ENCODE data around the gene TPD52L1. TPM values are rescaled to one million over a fixed set of nuclear protein-coding genes. Genes with fewer than 3 reads are reported as not detected.

Gene TPD52L1
- total RNA-seq, 1 experiment from 2014 or later = 12.4 TPM

GRCh38 chr6:125217369-125217768 lies 63.8 kb downstream of the TPD52L1 start:
- Mint-ChIP-seq H3K27ac (no peak overlapping the region), H3K27me3 (ENCODE audit: low read depth) (no peaks in the 10 kb centered on the region; the same call in 1 of the 2 replicates), H3K4me1 (peaks cover 15% of the 10 kb centered on the region), H3K4me3 (no peak overlapping the region), H3K36me3 (no peaks in the 10 kb centered on the region), H3K9me3 (no peaks in the 10 kb centered on the region)
- TF ChIP-seq MYBL2 (CRISPR knock-in tag; IDR thresholded peaks at IDR 0.05) (no peak), ZMAT4 (CRISPR knock-in tag; IDR thresholded peaks at IDR 0.05) (no peak), CBFB (CRISPR knock-in tag; IDR thresholded peaks at IDR 0.05; ENCODE audit: low read depth) (no peak), MAX (CRISPR knock-in tag; IDR thresholded peaks at IDR 0.05) (no peak), E2F5 (CRISPR knock-in tag; IDR thresholded peaks at IDR 0.05) (no peak), FOXP1 (CRISPR knock-in tag; IDR thresholded peaks at IDR 0.05; ENCODE audit: borderline replicate concordance) (no peak), IRF2 (CRISPR knock-in tag; IDR thresholded peaks at IDR 0.05; ENCODE audit: borderline replicate concordance, low read depth) (no peak), ZNF121 (CRISPR knock-in tag; IDR thresholded peaks at IDR 0.05) (no peak), PRRX2 (CRISPR knock-in tag; IDR thresholded peaks at IDR 0.05) (no peak), NR2C2 (CRISPR knock-in tag; IDR thresholded peaks at IDR 0.05) (no peak), TEAD1 (CRISPR knock-in tag; IDR thresholded peaks at IDR 0.05) (no peak)
- ChIA-PET CTCF (no interaction called here), POLR2A (no interaction called here)
- no peak for DNase-seq (ENCODE audit: low spot score)
- no peak for ATAC-seq

GRCh38 chr6:125217992-125218391 lies 64.4 kb downstream of the TPD52L1 start:
- no peaks in the 10 kb centered on the region for H3K36me3 Mint-ChIP-seq
- ATAC-seq = no peak
- H3K4me1 Mint-ChIP-seq = peaks cover 15% of the 10 kb centered on the region
- no peak overlapping the region for H3K4me3 Mint-ChIP-seq
- POLR2A ChIA-PET = no interaction called here
- no peaks in the 10 kb centered on the region; the same call in 1 of the 2 replicates for H3K27me3 Mint-ChIP-seq (ENCODE audit: low read depth)
- no peak overlapping the region for H3K27ac Mint-ChIP-seq
- no peak for DNase-seq (ENCODE audit: low spot score)
- H3K9me3 Mint-ChIP-seq = no peaks in the 10 kb centered on the region
- CTCF ChIA-PET = no interaction called here
- no peak for TF ChIP-seq NFATC4 (CRISPR knock-in tag; IDR thresholded peaks at IDR 0.05)
- TF ChIP-seq ATF6 (CRISPR knock-in tag; IDR thresholded peaks at IDR 0.05) = no peak
- no peak for TF ChIP-seq KAT7 (CRISPR knock-in tag; IDR thresholded peaks at IDR 0.05; ENCODE audit: borderline replicate concordance)
- no peak for TF ChIP-seq ATF3 (CRISPR knock-in tag; conservative IDR thresholded peaks at IDR 0.05)
- TF ChIP-seq ZNF317 (CRISPR knock-in tag; IDR thresholded peaks at IDR 0.05; ENCODE audit: borderline replicate concordance, low read depth) = no peak
- TF ChIP-seq NFYB (CRISPR knock-in tag; conservative IDR thresholded peaks at IDR 0.05; ENCODE audit: low read depth) = no peak
- no peak for TF ChIP-seq HMGA2 (CRISPR knock-in tag; IDR thresholded peaks at IDR 0.05)
- TF ChIP-seq MLX (CRISPR knock-in tag; IDR thresholded peaks at IDR 0.05) = no peak
- no peak for TF ChIP-seq EMX1 (CRISPR knock-in tag; IDR thresholded peaks at IDR 0.05)

- H3K27me3 Mint-ChIP-seq (ENCODE audit: low read depth) = no peaks in the 10 kb centered on the region; the same call in 1 of the 2 replicates
- no peaks in the 10 kb centered on the region for H3K36me3 Mint-ChIP-seq
- no peak for DNase-seq (ENCODE audit: low spot score)
- no peaks in the 10 kb centered on the region for H3K9me3 Mint-ChIP-seq
- TF ChIP-seq NR3C1 (CRISPR knock-in tag; conservative IDR thresholded peaks at IDR 0.05; ENCODE audit: low read depth) (no peak), ZNF121 (CRISPR knock-in tag; IDR thresholded peaks at IDR 0.05) (no peak), USF2 (CRISPR knock-in tag; IDR thresholded peaks at IDR 0.05) (no peak), NFYB (CRISPR knock-in tag; conservative IDR thresholded peaks at IDR 0.05; ENCODE audit: low read depth) (no peak), AR (CRISPR knock-in tag; IDR thresholded peaks at IDR 0.05) (no peak)
- peak; percentile 83 for ATAC-seq
- CTCF ChIA-PET = interaction anchor here (2.4 kb wide), 1 partner anchor 27 kb away, joined by 9 read pairs; no protein-coding TSS in a partner anchor
- H3K4me3 Mint-ChIP-seq = no peak overlapping the region
- H3K4me1 Mint-ChIP-seq = peaks cover 15% of the 10 kb centered on the region
- H3K27ac Mint-ChIP-seq = no peak overlapping the region
- POLR2A ChIA-PET = no interaction called here
Measured at GRCh38 chr6:125219361-125219895, 65.9 kb downstream of the TPD52L1 start.

All from WTC11 (cell line).